Calu3 (cell line): ENCODE measurements around the gene DUSP18. TPM values are rescaled to one million over a fixed set of nuclear protein-coding genes. Genes with fewer than 3 reads are reported as not detected.

ENCODE experiments used
- BruUV-seq: library from RNA; stranded (reverse); fragments of 400-500 nt; replicated peaks from 2 replicates; lab custom pipeline; 2021; lab: Mats Ljungman, UMichigan
- CTCF ChIA-PET: fragments of 300-600 bp; sonication (Branson Sonifier 250); formaldehyde crosslinking; loops from one replicate; lab custom pipeline; 2022; ENCODE audit warnings: antibody characterized with exemption; lab: Charles Lee
- DNase-seq: peaks from one replicate; pipeline ENCODE4 v3.0.0; 2022
- H3K27ac Mint-ChIP-seq: one replicate; pipeline ENCODE4 v1.8.0; 2022; ENCODE audit warnings: mixed read lengths; ENCODE audit not compliant: unreplicated experiment
- H3K27me3 Mint-ChIP-seq: one replicate; pipeline ENCODE4 v1.8.0; 2022; ENCODE audit warnings: mixed read lengths; ENCODE audit not compliant: unreplicated experiment
- H3K36me3 Mint-ChIP-seq: one replicate; pipeline ENCODE4 v1.8.0; 2022; ENCODE audit warnings: mild to moderate bottlenecking, moderate library complexity, mixed read lengths; ENCODE audit not compliant: insufficient read depth, unreplicated experiment
- H3K4me1 Mint-ChIP-seq: one replicate; pipeline ENCODE4 v1.8.0; 2022; ENCODE audit warnings: mild to moderate bottlenecking, low read depth, mixed read lengths; ENCODE audit not compliant: unreplicated experiment
- H3K4me3 Mint-ChIP-seq: one replicate; pipeline ENCODE4 v1.8.0; 2022; ENCODE audit warnings: mild to moderate bottlenecking, low read depth, moderate library complexity, mixed read lengths; ENCODE audit not compliant: unreplicated experiment
- H3K9me3 Mint-ChIP-seq: one replicate; pipeline ENCODE4 v1.8.0; 2022; ENCODE audit warnings: low read depth, mixed read lengths; ENCODE audit not compliant: unreplicated experiment
- CTCF ChIP-seq: fragments of 200-600 bp; IDR thresholded peaks from one replicate; pipeline ENCODE4 v1.8.0; 2022; ENCODE audit warnings: antibody characterized with exemption; ENCODE audit not compliant: unreplicated experiment
- intact Hi-C: fragments of 100-400 bp; cut with micrococcal nuclease; formaldehyde crosslinking; loops from one replicate; pipeline ENCODE4 v1.10.0; 2022; ENCODE audit not compliant: unreplicated experiment
- total RNA-seq: library from RNA; stranded (reverse); gene quantifications from 2 replicates; pipeline ENCODE4 v1.2.3, GENCODE V29; 2022

Gene DUSP18
- total RNA-seq, 1 experiment from 2014 or later: 11.6 TPM

GRCh38 chr22:30694171-30694639 lies 26.5 kb upstream of the DUSP18 start:
- Mint-ChIP-seq H3K36me3 (peaks cover 20% of the 10 kb centered on the region), H3K27me3 (no peaks in the 10 kb centered on the region), H3K27ac (peak overlapping the region; percentile 46), H3K4me3 (peak overlapping the region; percentile 80), H3K9me3 (no peaks in the 10 kb centered on the region), H3K4me1 (no peaks in the 10 kb centered on the region)
- intact Hi-C loops: loop anchor here (2.0 kb wide), 1 partner anchor 61 kb away; no protein-coding TSS in a partner anchor
- DNase-seq: peak; percentile 78
- CTCF ChIA-PET: interaction anchor here (0.9 kb wide), 1 partner anchor 59 kb away, joined by 3 read pairs; no protein-coding TSS in a partner anchor
- no peak for TF ChIP-seq CTCF
- BruUV-seq: no TSS peak

GRCh38 chr22:30691204-30691603 lies 23.5 kb upstream of the DUSP18 start:
- Mint-ChIP-seq H3K9me3 (no peaks in the 10 kb centered on the region), H3K27ac (no peak overlapping the region), H3K4me3 (no peak overlapping the region), H3K4me1 (no peaks in the 10 kb centered on the region), H3K27me3 (no peaks in the 10 kb centered on the region), H3K36me3 (peaks cover 20% of the 10 kb centered on the region)
- no peak for TF ChIP-seq CTCF
- intact Hi-C loops: no loop called here
- DNase-seq: no peak
- no TSS peak for BruUV-seq
- CTCF ChIA-PET: interaction anchor here (0.6 kb wide), 1 partner anchor 89 kb away, joined by 7 read pairs; no protein-coding TSS in a partner anchor

- H3K9me3 Mint-ChIP-seq: no peaks in the 10 kb centered on the region
- TF ChIP-seq CTCF: no peak
- BruUV-seq: no TSS peak
- H3K4me1 Mint-ChIP-seq: no peaks in the 10 kb centered on the region
- H3K4me3 Mint-ChIP-seq: no peak overlapping the region
- H3K27ac Mint-ChIP-seq: no peak overlapping the region
- intact Hi-C loops: no loop called here
- CTCF ChIA-PET: interaction anchor here (0.7 kb wide), 1 partner anchor 254 kb away, joined by 6 read pairs; no protein-coding TSS in a partner anchor
- no peak for DNase-seq
- peaks cover 9% of the 10 kb centered on the region for H3K36me3 Mint-ChIP-seq
- H3K27me3 Mint-ChIP-seq: peaks cover 12% of the 10 kb centered on the region
Measured at GRCh38 chr22:30689622-30690021, 21.9 kb upstream of the DUSP18 start.

DNA sequence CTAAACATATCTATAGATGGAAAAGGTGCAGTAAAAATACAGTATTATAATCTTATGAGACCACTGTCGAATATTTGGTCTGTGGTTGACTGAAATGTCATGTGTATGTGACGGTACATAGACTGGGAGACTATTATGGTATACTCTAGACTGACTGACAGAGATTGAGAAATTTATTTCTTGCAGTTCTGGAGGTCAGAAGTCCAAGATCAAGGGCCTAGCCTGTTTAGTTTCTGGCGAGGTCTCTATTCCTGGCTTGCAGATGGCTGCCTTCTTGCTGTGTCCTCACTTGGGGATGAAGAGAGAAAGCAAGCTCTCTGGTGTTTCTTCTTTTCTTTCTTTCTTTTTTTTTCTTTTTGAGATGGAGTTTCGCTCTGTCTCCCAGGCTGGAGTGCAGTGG lies 19.7 kb upstream of the DUSP18 start:
- H3K9me3 Mint-ChIP-seq: no peaks in the 10 kb centered on the region

More for the DNA sequence above, 19.7 kb upstream of the DUSP18 start:
- H3K4me3 Mint-ChIP-seq: no peak overlapping the region
- no peaks in the 10 kb centered on the region for H3K36me3 Mint-ChIP-seq
- TF ChIP-seq CTCF: no peak
- intact Hi-C loops: no loop called here
- H3K4me1 Mint-ChIP-seq: no peaks in the 10 kb centered on the region
- DNase-seq: no peak
- no TSS peak for BruUV-seq
- peaks cover 17% of the 10 kb centered on the region for H3K27me3 Mint-ChIP-seq
- CTCF ChIA-PET: no interaction called here
- no peak overlapping the region for H3K27ac Mint-ChIP-seq
